Type B pancreatic cell (in vitro differentiated cells): ENCODE measurements around the gene DDX17. TPM values are rescaled to one million over a fixed set of nuclear protein-coding genes. Genes with fewer than 3 reads are reported as not detected.

Experiments used
- DNase-seq: peaks from one replicate; pipeline ENCODE4 v3.0.0; 2021; ENCODE audit warnings: mixed read lengths; ENCODE audit not compliant: unreplicated experiment; ENCODE audit errors: extremely low spot score
- H3K27ac Mint-ChIP-seq: 2 replicates; pipeline ENCODE4 v1.8.0; 2021; ENCODE audit warnings: mild to moderate bottlenecking, mixed read lengths
- H3K27me3 Mint-ChIP-seq: 2 replicates; pipeline ENCODE4 v1.8.0; 2021; ENCODE audit warnings: mixed read lengths
- H3K36me3 Mint-ChIP-seq: 2 replicates; pipeline ENCODE4 v1.8.0; 2021; ENCODE audit warnings: mixed read lengths
- H3K4me1 Mint-ChIP-seq: one replicate; pipeline ENCODE4 v1.8.0; 2021; ENCODE audit warnings: mixed read lengths; ENCODE audit not compliant: unreplicated experiment
- H3K4me3 Mint-ChIP-seq: 2 replicates; pipeline ENCODE4 v1.8.0; 2021; ENCODE audit warnings: mild to moderate bottlenecking, mixed read lengths
- H3K9me3 Mint-ChIP-seq: 2 replicates; pipeline ENCODE4 v1.8.0; 2021; ENCODE audit warnings: mixed read lengths
- total RNA-seq: library from RNA; stranded (reverse); gene quantifications from 2 replicates; pipeline ENCODE4 v1.2.1, GENCODE V29; 2021; ENCODE audit warnings: low replicate concordance
- TF ChIP-seq, protein P1 (sequence below): fragments of 200-600 bp; sonication (generic); conservative IDR thresholded peaks from 2 replicates; pipeline ENCODE4 v1.5.0; 2021; ENCODE audit warnings: antibody characterized with exemption, mild to moderate bottlenecking

DDX17 gene
- total RNA-seq, 1 donor from 2014 or later: 531 TPM

- TF ChIP-seq, protein P1, sequence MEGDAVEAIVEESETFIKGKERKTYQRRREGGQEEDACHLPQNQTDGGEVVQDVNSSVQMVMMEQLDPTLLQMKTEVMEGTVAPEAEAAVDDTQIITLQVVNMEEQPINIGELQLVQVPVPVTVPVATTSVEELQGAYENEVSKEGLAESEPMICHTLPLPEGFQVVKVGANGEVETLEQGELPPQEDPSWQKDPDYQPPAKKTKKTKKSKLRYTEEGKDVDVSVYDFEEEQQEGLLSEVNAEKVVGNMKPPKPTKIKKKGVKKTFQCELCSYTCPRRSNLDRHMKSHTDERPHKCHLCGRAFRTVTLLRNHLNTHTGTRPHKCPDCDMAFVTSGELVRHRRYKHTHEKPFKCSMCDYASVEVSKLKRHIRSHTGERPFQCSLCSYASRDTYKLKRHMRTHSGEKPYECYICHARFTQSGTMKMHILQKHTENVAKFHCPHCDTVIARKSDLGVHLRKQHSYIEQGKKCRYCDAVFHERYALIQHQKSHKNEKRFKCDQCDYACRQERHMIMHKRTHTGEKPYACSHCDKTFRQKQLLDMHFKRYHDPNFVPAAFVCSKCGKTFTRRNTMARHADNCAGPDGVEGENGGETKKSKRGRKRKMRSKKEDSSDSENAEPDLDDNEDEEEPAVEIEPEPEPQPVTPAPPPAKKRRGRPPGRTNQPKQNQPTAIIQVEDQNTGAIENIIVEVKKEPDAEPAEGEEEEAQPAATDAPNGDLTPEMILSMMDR: no peak
- Mint-ChIP-seq H3K27ac (no peak overlapping the region), H3K27me3 (peaks cover 20% of the 10 kb centered on the region), H3K4me1 (peaks cover 13% of the 10 kb centered on the region), H3K9me3 (no peaks in the 10 kb centered on the region), H3K36me3 (no peaks in the 10 kb centered on the region), H3K4me3 (no peak overlapping the region)
- no peak for DNase-seq
Observed at GRCh38 chr22:38442967-38443627, 63.0 kb downstream of the DDX17 start.

- no peaks in the 10 kb centered on the region for H3K36me3 Mint-ChIP-seq
- peaks cover 20% of the 10 kb centered on the region for H3K27me3 Mint-ChIP-seq
- H3K27ac Mint-ChIP-seq: no peak overlapping the region
- H3K4me3 Mint-ChIP-seq: no peak overlapping the region
- peaks cover 13% of the 10 kb centered on the region for H3K4me1 Mint-ChIP-seq
- TF ChIP-seq, protein P1: no peak
- no peaks in the 10 kb centered on the region for H3K9me3 Mint-ChIP-seq
- no peak for DNase-seq
Observed at GRCh38 chr22:38441620-38442287, 64.4 kb downstream of the DDX17 start.

GRCh38 chr22:38440747-38441350, 65.3 kb downstream of the DDX17 start:
- Mint-ChIP-seq H3K4me1 (peaks cover 13% of the 10 kb centered on the region), H3K36me3 (no peaks in the 10 kb centered on the region), H3K9me3 (no peaks in the 10 kb centered on the region), H3K27ac (no peak overlapping the region), H3K4me3 (no peak overlapping the region), H3K27me3 (peaks cover 20% of the 10 kb centered on the region)
- TF ChIP-seq, protein P1: no peak
- DNase-seq: no peak

GRCh38 chr22:38437416-38437815, 68.7 kb downstream of the DDX17 start:
- H3K27me3 Mint-ChIP-seq: peaks cover 8% of the 10 kb centered on the region
- no peaks in the 10 kb centered on the region for H3K36me3 Mint-ChIP-seq
- H3K4me3 Mint-ChIP-seq: no peak overlapping the region
- no peaks in the 10 kb centered on the region for H3K9me3 Mint-ChIP-seq
- no peak overlapping the region for H3K27ac Mint-ChIP-seq
- TF ChIP-seq, protein P1: no peak
- DNase-seq: no peak
- no peaks in the 10 kb centered on the region for H3K4me1 Mint-ChIP-seq

DNA sequence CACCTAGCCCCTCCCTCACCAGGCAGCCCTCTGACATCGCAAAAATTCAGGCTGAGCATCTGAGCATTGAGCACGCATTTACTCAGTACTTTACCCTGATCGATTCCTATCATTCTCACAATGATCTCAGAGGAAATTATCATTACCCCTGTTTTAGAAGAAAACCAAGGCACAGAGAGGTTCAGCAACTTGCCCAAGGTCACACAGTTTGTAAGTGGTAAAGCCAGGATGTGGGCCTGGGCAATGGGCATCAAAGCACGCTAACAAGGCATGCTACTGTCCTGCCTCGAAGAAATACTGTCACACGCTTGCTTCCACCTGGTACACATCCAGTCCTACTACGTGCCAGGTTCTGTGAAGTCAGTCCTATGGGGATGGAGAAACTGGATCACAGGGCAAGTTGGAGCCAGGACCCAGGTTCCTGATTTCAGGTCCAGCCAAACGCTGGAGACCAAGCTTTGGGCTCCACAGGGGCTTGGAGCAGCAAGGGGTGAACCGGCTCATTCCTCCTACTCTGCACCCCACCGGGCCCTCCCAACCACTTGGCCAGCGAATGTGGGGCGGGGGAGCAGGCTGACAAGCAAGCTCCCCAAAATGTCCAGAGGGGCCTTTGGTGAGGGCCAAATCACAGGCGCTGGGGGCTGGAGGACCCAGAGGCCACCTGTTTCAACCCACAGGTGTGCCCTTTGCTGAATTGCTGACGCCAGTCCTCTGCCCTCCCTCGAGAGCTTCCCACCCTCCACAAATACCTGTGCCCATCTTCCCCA, 69.3 kb downstream of the DDX17 start:
- TF ChIP-seq, protein P1: no peak
- Mint-ChIP-seq H3K27ac (no peak overlapping the region), H3K27me3 (peaks cover 8% of the 10 kb centered on the region), H3K9me3 (no peaks in the 10 kb centered on the region), H3K36me3 (no peaks in the 10 kb centered on the region), H3K4me3 (no peak overlapping the region), H3K4me1 (no peaks in the 10 kb centered on the region)
- no peak for DNase-seq
